ENCODE data around the gene DIP2A.

Gene DIP2A

DNA sequence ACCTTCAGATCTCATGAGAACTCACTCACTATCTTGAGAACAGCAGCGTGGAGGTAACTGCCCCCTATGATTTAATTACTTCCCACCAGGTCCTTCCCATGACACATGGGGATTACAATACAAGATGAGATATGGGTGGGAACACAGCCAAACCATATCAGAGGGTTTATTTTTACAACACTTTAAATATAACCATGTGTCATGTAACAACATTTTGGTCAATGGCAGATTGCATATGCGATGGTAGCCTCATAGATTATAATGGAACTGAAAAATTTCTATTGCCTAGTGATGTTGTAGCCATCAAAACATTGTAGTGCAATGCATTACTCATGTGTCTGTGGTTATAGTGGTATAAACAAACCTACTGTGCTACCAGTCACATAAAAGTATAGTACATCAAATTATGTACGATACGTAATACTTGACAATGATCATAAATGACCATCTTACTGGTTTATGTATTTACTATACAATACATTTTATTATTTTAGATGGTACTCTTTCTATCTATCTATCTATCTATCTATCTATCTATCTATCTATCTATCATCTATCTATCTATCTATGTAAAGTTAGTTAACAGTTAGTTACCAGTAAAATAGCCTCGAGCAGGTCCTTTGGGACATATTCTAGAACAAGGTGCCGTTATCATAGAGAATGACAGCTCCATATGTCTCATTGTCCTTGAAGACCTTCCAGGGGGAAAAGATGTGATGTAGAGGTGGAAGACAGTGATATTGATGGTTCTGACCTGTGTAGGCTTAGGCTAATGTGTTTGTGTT, 158.8 kb downstream of the DIP2A start:
- DNase-seq, result no peak

DNA sequence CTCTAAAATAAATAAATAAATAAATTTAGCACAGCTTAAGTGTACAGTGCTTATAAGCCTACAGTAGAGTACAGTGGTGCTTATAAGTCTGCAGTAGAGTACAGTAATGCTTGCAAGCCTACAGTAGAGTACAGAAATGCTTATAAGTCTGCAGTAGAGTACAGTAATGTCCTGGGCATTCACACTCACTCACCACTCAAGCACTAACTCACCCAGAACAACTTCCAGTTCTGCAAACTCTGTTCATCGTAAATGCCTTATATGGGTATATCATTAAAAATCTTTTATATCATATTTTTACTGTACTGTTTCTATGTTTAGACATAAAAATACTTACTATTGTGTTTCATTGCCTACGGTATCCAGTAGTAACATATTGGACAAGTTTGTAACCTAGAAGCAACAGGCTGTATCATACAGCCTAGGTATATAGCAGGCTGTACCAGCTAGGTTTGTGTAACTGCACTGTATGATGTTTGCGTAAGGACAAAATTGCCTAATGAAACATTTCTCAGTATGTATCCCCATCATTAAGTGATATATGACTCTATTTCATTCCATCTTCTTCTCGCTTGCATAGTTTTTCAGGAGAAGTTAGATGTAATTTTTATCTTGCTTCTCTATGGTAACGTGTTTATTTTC, 160.2 kb downstream of the DIP2A start:
- no peak for DNase-seq
